Panc1 (cell line): Measurements from ENCODE around the gene ST3GAL6.

Experiments
- POLR2AphosphoS5 ChIP-seq: IDR thresholded peaks from 2 replicates; pipeline ENCODE4 v1.6.1; 2012; ENCODE audit warnings: mild to moderate bottlenecking, low read depth, low read length, moderate library complexity
- SIN3A ChIP-seq: IDR thresholded peaks from 2 replicates; pipeline ENCODE4 v1.6.1; 2012; ENCODE audit warnings: low read depth, mild to moderate bottlenecking, low read length, moderate library complexity, borderline replicate concordance; ENCODE audit not compliant: insufficient read depth
- TF ChIP-seq, protein P1 (sequence below): fragments of 450-650 bp; IDR thresholded peaks from 2 replicates; pipeline ENCODE4 v1.5.1; 2017; ENCODE audit warnings: mild to moderate bottlenecking

DNA sequence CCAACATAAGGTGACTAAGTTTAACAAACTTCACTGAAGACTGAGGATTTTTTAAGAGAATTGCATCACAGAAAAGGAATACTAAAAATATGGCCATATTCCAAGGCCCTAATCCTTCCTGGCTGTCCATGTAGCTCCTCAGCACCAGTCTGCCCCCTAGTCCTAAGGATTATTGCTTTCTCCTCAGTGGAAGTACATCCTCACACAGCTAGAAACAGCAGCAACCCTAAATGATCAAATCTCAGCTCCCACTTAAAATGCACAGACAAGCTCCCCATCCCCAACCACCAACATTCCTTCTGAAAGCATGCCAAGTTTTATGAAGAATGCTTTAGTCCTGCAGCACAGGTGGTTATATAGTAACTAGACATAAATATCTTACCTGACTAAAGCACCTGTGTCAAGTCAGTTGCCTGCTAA lies 14.7 kb downstream of the ST3GAL6 start:
- no peak for TF ChIP-seq POLR2AphosphoS5
- TF ChIP-seq, protein P1, sequence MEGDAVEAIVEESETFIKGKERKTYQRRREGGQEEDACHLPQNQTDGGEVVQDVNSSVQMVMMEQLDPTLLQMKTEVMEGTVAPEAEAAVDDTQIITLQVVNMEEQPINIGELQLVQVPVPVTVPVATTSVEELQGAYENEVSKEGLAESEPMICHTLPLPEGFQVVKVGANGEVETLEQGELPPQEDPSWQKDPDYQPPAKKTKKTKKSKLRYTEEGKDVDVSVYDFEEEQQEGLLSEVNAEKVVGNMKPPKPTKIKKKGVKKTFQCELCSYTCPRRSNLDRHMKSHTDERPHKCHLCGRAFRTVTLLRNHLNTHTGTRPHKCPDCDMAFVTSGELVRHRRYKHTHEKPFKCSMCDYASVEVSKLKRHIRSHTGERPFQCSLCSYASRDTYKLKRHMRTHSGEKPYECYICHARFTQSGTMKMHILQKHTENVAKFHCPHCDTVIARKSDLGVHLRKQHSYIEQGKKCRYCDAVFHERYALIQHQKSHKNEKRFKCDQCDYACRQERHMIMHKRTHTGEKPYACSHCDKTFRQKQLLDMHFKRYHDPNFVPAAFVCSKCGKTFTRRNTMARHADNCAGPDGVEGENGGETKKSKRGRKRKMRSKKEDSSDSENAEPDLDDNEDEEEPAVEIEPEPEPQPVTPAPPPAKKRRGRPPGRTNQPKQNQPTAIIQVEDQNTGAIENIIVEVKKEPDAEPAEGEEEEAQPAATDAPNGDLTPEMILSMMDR: no peak
- no peak for TF ChIP-seq SIN3A
